Astrocyte (in vitro differentiated cells and primary cell): ENCODE results near the gene PWP1.

Experiments used
- EZH2 ChIP-seq: IDR thresholded peaks from 2 replicates; pipeline ENCODE4 v1.6.1; 2012; ENCODE audit warnings: mild to moderate bottlenecking, low read length, inconsistent platforms; ENCODE audit not compliant: insufficient read depth
- TF ChIP-seq, protein P1 (sequence below): IDR thresholded peaks from 2 replicates; pipeline ENCODE4 v1.5.1; 2011; ENCODE audit warnings: low read depth, mild to moderate bottlenecking, inconsistent platforms, low read length, moderate library complexity; ENCODE audit not compliant: insufficient read depth

- TF ChIP-seq, protein P1, sequence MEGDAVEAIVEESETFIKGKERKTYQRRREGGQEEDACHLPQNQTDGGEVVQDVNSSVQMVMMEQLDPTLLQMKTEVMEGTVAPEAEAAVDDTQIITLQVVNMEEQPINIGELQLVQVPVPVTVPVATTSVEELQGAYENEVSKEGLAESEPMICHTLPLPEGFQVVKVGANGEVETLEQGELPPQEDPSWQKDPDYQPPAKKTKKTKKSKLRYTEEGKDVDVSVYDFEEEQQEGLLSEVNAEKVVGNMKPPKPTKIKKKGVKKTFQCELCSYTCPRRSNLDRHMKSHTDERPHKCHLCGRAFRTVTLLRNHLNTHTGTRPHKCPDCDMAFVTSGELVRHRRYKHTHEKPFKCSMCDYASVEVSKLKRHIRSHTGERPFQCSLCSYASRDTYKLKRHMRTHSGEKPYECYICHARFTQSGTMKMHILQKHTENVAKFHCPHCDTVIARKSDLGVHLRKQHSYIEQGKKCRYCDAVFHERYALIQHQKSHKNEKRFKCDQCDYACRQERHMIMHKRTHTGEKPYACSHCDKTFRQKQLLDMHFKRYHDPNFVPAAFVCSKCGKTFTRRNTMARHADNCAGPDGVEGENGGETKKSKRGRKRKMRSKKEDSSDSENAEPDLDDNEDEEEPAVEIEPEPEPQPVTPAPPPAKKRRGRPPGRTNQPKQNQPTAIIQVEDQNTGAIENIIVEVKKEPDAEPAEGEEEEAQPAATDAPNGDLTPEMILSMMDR: no peak
- TF ChIP-seq EZH2: no peak
These were observed 23.1 kb upstream of the PWP1 start for GRCh38 chr12:107662484-107662883.
